HG03354 (cell line): ENCODE measurements around the gene PRICKLE2.

Experiments
- ATAC-seq: cut with Tn5 transposase; IDR thresholded peaks from one replicate; pipeline ENCODE4 v1.9.1; 2021; ENCODE audit warnings: mild to moderate bottlenecking; ENCODE audit not compliant: unreplicated experiment, poor library complexity, severe bottlenecking

PRICKLE2 gene

DNA sequence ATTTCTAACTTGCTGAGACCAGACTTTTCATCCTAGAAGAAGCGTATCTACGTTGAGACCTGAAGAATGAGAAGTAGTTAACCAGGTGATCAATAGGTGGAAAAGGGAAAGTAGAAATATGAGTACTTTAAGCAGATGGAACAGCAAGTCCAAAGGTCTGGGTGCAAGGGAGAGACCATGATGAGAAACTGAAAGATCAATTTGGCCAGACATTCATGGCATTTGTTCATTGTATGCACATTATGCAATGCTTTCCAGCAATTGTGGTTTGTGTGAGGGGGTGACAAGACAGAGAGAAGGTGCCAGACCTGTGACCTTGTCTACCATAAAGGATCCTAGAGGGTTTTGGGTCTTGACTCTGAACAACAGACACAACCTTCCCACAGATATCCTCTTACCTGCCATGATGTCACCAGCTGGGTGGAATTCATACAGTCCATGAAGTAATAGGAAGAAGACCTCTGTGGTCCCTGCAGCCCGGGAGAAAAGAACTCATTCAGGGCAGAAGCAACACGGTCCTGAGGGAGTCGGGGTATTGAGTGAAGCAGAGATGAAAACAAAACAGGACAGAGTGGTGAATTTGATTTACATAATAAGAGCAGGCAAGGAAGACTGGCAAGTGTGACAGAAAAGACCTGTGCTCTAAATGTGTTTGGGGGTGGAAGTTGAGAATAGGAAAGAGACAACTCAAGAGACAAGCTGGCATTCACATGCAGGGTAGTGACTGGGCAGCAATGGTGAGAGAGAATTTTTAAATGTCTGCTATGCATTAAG lies 138.6 kb downstream of the PRICKLE2 start:
- ATAC-seq = no peak

DNA sequence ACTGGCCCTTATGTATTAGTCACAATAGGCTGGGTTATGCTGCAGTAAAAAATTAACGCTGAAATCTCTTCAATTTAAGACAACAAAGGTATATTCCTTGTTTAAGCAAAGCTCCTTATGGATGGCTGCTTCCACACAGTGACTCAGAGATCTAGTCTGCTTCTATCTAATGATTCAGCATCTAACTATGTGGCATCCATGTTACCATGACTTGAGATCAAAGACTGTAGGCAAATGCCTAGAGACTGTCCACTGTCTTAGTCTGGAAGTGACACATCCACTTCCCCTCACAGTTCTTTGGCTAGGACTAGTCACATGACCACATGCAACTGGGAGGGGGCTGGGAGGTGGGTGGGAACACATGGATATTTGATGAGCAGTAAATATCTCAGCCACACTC lies 140.6 kb downstream of the PRICKLE2 start:
- no peak for ATAC-seq

GRCh38 chr3:64083575-64083974 lies 141.7 kb downstream of the PRICKLE2 start:
- no peak for ATAC-seq

DNA sequence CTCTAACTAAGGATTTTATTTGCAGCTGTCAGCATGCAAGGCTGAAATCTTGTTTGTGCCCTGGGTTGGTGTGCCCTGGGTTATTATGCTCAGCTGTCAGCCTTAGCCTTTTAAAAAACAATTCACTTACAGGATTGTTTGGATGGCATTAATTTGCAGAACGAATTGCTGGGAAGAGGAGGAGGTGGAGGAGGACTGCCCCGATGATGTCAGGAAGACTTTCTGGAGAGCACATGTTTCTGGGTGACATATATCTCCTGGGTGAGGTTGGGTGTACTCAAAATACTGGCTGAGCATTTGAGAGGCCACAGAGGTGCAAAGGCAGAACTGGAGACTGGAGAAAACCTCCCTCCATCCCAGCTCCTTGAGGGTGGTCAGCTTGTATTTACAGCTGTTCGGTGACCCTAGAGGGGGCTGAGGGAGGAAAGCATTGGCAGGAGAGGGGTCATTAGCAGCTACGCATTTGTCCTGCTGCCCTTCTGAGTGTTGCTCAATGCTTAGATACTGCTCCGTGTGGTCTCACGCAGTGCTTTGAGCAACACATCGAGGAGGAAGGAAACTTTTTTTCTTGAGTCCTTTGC lies 142.2 kb downstream of the PRICKLE2 start:
- ATAC-seq = no peak

DNA sequence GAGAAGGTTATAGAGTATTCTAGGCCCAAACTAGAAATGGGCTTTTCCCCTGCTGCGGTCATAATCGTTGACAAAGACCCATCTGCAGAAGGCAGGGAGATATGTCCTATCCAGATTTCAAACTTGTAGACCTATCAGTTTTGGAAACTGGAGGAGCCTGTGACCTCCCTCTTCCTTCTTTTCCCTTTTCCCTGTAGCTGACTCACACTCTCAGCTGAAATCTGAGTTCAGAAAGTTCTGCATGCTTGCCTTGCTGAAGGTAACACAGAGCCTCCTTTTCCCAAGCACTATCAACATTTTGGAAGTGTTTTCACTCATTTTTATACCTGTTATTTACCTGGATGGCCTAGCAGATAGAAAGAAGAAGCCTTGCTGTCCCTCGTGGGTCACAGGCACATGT lies 142.9 kb downstream of the PRICKLE2 start:
- ATAC-seq = no peak

DNA sequence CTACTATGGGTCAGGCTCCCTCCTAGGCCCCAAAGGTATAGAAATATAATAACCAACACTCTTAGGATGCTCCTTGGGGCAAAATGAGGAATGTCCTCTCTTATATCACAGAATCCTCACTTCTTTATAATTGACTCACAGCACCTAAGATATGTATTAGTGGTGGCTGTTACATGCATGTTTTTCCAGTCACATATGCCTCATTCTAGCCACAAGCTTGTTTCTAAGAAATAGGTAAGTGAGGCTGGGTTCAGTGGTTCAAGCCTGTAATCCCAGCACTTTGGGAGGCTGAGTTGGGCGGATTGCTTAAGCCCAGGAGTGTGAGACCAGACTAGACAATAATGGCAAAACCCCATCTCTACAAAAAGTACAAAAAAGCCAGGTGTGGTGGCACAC lies 144.0 kb downstream of the PRICKLE2 start:
- no peak for ATAC-seq

GRCh38 chr3:64080616-64081234 lies 144.5 kb downstream of the PRICKLE2 start:
- no peak for ATAC-seq

GRCh38 chr3:64079369-64080150 lies 145.7 kb downstream of the PRICKLE2 start:
- no peak for ATAC-seq

- no peak for ATAC-seq
Observed at GRCh38 chr3:64078966-64079365, 146.3 kb downstream of the PRICKLE2 start.

DNA sequence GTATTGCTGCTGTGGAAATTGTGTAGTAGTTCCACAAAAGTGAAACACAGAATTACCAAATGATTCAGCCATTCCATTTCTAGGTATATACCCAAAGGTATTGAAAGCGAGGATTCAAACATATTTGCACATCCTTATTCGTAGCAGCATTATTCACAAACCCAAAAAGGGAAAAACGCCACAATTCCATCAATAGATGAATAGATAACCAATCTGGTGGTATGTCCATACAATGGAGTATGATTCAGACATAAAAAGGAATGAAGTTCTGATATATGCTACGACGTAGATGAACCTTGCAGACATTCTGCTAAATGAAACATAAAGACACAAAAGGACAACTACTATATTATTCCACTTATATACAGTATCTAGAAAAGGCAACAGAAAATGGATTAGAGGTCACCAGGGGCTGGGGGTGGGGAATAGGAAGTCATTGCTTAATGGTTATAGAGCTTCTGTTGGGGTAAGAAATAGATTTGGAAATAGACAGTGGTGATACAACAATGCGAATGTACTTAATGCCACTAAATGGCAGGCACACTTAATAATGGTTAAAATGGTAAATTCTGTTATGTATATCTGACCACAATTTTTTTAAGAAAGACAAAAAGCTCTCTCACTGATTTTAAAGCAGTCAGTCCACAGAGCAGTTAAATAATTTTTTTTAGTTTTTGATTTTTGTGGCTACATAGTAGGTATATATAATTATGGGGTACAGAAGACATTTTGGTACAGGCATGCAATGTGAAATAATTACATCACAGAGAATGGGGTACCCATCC lies 150.2 kb downstream of the PRICKLE2 start:
- ATAC-seq = no peak

- no peak for ATAC-seq
Observed at GRCh38 chr3:64074060-64074459, 151.2 kb downstream of the PRICKLE2 start.

DNA sequence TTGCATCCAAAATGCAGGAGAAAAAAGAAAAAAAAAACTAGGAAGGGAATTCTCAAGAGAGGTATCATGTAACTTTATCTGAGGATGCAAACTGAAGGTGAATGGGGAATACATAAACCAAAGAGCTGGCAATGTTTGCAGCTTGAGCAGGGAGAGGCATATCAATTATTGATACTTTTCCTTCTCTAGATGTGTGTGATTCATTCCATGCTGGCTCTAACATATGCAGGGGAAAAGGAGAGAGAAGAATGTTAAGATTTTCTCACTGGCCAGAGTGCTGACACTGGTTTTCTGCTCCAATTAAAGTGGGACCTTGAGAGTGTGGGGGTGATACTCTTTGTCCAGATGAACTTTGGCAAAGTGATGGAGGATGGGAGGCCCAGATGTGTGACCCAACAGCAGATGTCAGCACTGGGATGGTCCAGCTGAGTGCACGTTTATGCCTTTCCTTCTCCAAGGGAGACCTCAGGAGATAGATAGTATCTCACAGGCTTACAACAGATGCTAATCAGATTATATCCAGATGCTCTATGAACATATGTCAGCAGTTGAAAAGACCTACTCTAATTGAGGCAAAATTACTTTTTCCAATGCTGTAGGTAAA lies 152.0 kb downstream of the PRICKLE2 start:
- ATAC-seq = no peak

DNA sequence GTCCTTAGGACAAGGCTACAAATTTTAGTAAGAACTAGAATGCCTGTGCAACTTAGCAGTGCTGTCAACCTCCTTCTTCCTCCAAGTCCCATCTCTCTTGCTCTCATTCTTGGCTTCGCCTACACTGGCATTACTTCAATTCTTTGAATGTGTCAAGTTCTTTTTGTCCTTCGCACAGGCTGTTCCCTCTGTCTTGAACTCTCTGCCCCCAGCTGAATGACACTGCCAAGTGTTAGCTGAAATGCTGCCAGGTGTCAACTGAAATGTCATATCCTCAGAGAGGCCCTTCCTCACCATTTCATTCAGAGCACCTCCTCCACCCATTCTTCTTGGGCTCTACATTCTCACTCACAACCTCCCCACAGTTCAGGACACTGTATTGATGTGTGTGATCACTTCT lies 153.1 kb downstream of the PRICKLE2 start:
- no peak for ATAC-seq

- ATAC-seq = no peak
Observed at GRCh38 chr3:64070704-64071103, 154.6 kb downstream of the PRICKLE2 start.

DNA sequence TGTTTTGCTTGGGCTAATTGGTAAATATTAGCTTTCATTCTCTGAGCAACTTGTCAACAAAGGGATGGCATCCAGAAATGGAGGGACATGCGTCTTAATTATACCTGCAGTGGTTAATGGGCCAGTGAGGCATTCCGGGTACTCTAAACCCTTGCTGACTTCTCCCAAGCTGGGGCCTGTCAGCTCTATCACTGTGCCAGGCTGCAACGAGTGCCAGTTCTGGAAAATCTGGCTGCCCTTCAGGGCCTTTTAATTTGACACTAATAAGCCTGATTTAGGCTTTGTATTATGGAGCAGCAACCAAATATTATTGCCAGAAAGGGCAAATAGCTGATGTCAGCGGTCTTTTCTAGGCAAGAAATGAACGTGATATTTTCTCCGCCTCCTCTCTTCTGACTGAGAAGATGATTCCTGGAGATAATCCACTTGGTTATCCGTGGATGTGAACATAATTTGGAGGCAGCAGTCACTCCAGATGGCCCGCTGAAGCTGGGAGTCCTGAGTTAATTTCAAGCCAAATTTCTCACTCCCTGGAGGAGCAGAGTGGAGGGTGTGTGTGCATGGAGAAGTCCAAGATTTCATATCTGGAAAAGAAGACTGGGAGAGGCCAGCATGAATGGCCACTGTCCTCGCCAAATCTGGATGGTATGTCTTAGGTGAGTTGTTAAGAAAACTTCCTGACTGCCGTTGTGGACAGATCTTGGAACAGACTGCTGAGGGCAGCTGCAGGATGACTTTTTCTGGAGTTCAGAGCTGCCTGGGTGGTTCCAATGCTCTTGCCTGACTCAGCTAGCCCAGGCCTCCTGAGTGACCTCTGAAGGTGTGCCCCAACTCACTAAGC lies 157.5 kb downstream of the PRICKLE2 start:
- no peak for ATAC-seq

GRCh38 chr3:64064804-64065203 lies 160.5 kb downstream of the PRICKLE2 start:
- no peak for ATAC-seq

DNA sequence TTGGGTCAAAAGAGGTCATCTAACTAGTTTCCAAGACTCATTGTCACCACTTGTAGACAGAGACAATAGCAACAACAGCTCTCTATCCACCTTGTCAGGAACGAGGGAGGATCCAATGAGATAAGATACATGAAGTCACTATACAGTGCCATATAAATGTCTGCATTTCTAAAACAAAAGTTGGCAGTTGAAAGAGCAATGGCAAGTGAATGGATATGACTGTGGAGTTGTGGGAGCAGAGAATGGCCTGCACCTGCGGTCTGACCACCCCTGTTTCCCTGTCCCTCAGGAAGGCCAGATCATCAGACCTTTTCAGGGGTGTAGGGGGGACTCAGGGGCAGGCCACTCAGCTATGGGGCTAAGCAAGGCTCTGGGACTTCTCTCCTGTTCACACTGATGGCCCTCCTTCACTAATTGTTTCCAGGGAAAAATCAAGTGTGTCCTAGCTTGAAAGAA lies 161.3 kb downstream of the PRICKLE2 start:
- ATAC-seq = no peak

- ATAC-seq = no peak
Observed at GRCh38 chr3:64063207-64063982, 161.9 kb downstream of the PRICKLE2 start.
